Thyroid gland (tissue), 4 donors: ENCODE data around the gene SIRT3. TPM values are rescaled to one million over a fixed set of nuclear protein-coding genes. Genes with fewer than 3 reads are reported as not detected.

Experiments used
- DNase-seq, 2 donors: peaks; one replicate each; pipeline ENCODE4 v3.0.0-alpha.2; 2019
- H3K27ac ChIP-seq, 3 donors: fragments of 200-600 bp; sonication (generic); 1 replicate in 2 of 3; 2 replicates in 1 of 3; pipeline ENCODE4 v1.5.1; 2016 to 2019; ENCODE audit warnings: mild to moderate bottlenecking in 1 of 3, moderate library complexity in 1 of 3
- H3K27me3 ChIP-seq: fragments of 200-600 bp; sonication (generic); one replicate; pipeline ENCODE4 v1.5.1; 2019
- H3K36me3 ChIP-seq, 2 donors: fragments of 200-600 bp; sonication (generic); one replicate each; pipeline ENCODE4 v1.5.1; 2016 to 2019
- H3K4me1 ChIP-seq, 2 donors: fragments of 200-600 bp; sonication (generic); one replicate each; pipeline ENCODE4 v1.5.1; 2017 to 2019
- H3K4me3 ChIP-seq, 3 donors: fragments of 200-600 bp; sonication (generic); replicated peaks in 1 of 3; 1 replicate in 2 of 3; 2 replicates in 1 of 3; pipeline ENCODE4 v1.5.1; 2016; ENCODE audit warnings: mild to moderate bottlenecking in 1 of 3
- H3K9me3 ChIP-seq: fragments of 200-600 bp; sonication (generic); one replicate; pipeline ENCODE4 v1.5.1; 2017
- POLR2A ChIP-seq, 2 donors: fragments of 450-650 bp; IDR thresholded peaks; one replicate each; pipeline ENCODE4 v1.6.1; 2017; ENCODE audit warnings: antibody characterized with exemption in 2 of 2, mild to moderate bottlenecking in 2 of 2, moderate library complexity in 1 of 2
- WGBS, 2 donors: methylation state at CpG; one replicate each; pipeline ENCODE4 v1.1.5; 2017; 5-methylcytosine and 5-hydroxymethylcytosine counted together
- intact Hi-C: fragments of 100-400 bp; cut with DNase I; formaldehyde crosslinking; loops from one replicate; pipeline ENCODE4 v1.15.1; 2023
- total RNA-seq, 4 donors: library from RNA; depleted of rRNA; stranded (reverse); fragments of >200 nt; gene quantifications; one replicate each; pipeline ENCODE4 v1.2.3, GENCODE V29; 2016
- TF ChIP-seq, protein P1 (sequence below), 6 experiments: fragments of 200-600 bp in 3 of 6; fragments of 450-650 bp in 3 of 6; sonication (generic) in 3 of 6; IDR thresholded peaks; one replicate each; pipeline ENCODE4 v1.5.1; 2016 to 2019; ENCODE audit warnings: antibody characterized with exemption in 6 of 6, mild to moderate bottlenecking in 2 of 6, inconsistent platforms in 1 of 6, moderate library complexity in 1 of 6

Gene SIRT3
- total RNA-seq, 4 donors from 2014 or later, result 14.3 to 21.2 (median 17.0) TPM

DNA sequence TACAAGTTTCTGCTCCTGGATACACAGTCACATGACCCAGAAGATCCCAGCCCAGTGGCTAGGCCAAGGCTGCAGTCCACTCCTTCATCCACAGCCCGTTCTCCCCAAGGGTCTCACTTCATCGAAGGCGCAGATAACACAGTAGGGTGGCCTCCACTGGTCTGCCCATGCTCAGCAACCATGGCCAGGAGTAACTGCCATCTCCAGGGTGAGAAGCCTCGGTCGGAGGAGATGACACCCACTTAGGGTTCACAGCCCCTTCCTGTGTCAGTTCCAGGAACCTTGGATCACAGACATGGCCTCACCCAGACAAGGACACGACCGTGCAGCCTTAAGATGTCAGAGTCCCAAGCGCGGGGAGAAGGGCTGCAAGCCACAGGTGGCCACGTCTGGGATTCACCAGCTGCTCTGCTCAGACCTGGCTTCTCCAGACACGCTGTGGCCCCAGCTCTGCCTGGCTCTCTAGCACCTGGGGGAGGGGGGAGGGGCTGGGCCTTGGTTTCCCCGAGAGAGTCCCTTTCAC is 31.5 kb downstream of the SIRT3 start:
- no peak overlapping the region for H3K4me3 ChIP-seq
- WGBS, 2 donors, result 83 to 92% methylated on average over 3 to 9 of the region's 12 CpGs
- DNase-seq, result no peak
- intact Hi-C loops, result loop anchor here (5.0 to 10.0 kb wide), 5 partner anchors 33 to 300 kb away; partner anchors contain the start of genes B4GALNT4, PGGHG, PSMD13 and PTDSS2
- no peak for TF ChIP-seq POLR2A (IDR thresholded peaks at IDR 0.05)
- TF ChIP-seq, protein P1, sequence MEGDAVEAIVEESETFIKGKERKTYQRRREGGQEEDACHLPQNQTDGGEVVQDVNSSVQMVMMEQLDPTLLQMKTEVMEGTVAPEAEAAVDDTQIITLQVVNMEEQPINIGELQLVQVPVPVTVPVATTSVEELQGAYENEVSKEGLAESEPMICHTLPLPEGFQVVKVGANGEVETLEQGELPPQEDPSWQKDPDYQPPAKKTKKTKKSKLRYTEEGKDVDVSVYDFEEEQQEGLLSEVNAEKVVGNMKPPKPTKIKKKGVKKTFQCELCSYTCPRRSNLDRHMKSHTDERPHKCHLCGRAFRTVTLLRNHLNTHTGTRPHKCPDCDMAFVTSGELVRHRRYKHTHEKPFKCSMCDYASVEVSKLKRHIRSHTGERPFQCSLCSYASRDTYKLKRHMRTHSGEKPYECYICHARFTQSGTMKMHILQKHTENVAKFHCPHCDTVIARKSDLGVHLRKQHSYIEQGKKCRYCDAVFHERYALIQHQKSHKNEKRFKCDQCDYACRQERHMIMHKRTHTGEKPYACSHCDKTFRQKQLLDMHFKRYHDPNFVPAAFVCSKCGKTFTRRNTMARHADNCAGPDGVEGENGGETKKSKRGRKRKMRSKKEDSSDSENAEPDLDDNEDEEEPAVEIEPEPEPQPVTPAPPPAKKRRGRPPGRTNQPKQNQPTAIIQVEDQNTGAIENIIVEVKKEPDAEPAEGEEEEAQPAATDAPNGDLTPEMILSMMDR (IDR thresholded peaks at IDR 0.05), result no peak
- no peak overlapping the region for H3K27ac ChIP-seq
- H3K36me3 ChIP-seq, result peaks cover 10 to 16% of the 10 kb centered on the region in 2 donors
- H3K9me3 ChIP-seq, result no peaks in the 10 kb centered on the region
- H3K27me3 ChIP-seq, result no peaks in the 10 kb centered on the region
- peaks cover 15 to 22% of the 10 kb centered on the region in 2 donors for H3K4me1 ChIP-seq

DNA sequence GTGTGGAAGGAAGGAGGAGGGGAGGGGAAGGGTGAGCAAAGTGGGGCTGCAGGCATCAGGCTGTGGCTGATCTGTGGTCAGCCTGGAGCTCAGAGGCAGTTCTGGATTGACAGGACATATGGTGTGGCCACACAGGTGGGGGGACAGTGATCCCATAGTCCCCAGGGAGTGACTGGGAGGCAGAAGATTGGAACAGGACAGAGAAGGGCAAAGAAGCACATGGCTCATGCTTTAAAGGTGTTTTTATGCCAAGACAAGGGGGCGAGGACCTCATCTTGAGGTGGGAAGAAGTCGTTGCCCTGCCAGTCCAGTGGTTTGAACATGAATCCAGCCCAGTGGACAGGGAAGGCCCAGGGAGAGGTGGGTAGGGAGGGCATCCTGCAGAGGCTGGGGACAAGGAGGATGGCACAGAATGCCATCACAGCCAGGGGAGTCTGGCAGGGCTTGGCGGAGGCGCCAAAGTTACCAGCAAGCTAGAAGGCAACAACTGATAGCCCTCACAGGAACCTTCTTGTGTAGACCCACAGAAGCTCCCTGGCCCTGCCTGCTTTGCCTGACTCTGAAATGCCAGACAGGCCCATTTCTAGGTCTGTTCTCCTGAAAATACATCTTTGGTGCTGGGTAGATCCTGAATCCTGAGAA is 32.1 kb downstream of the SIRT3 start:
- H3K4me3 ChIP-seq, result no peak overlapping the region
- WGBS, 2 donors, result 94 to 95% methylated on average over 4 of the region's 4 CpGs
- H3K4me1 ChIP-seq, result peaks cover 9 to 16% of the 10 kb centered on the region in 2 donors
- no peak overlapping the region for H3K27ac ChIP-seq
- intact Hi-C loops, result loop anchor here (5.0 to 10.0 kb wide), 5 partner anchors 33 to 301 kb away; partner anchors contain the start of genes B4GALNT4, PGGHG, PSMD13 and PTDSS2
- H3K36me3 ChIP-seq, result peaks cover 10 to 16% of the 10 kb centered on the region in 2 donors
- H3K27me3 ChIP-seq, result no peaks in the 10 kb centered on the region
- TF ChIP-seq POLR2A (IDR thresholded peaks at IDR 0.05), result no peak
- TF ChIP-seq, protein P1 (IDR thresholded peaks at IDR 0.05), result no peak
- H3K9me3 ChIP-seq, result no peaks in the 10 kb centered on the region
- DNase-seq, result no peak

DNA sequence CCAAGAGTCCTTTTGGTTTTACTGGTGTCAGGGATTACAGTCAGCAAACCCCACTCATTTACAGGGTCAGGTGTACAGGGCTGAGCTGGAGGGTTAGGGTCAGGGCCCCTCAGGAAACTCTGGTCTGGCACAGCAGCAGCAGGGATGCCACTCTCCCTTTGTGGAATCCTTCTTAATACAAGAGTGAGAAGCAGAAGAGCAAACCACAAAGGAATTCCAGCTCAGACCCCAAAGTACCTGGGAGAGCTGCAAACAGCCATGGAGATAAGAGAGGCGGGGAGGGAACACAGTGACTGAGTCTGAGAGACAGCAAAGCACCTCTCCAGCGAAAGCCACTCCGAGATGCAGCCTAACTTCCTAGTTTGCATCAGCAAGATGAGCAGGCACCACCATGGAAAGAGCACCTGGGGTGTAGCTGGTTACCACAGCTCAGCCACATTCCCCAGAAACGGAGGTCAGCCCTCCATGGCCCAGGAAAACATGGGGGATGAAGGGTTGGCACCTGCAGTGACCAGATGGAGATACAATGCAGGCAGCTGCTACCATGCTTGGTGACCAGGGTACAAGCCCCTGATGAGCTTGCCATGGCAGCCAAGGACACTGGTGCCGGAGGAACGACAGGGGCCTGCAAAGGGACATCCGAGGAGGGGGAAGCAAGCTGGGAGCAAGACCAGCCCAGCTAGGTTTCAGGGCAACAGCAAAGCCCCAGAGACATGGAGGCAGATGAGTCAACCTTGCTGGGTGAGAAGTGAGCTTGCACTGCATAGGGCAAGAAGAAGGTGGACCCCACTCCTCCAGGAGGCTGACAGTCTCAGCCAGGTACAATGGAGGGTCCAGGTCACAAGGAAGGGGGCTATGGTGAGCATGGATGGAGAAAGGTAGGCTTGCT is 32.8 kb downstream of the SIRT3 start:
- WGBS, 2 donors, result 91 to 93% methylated on average over 7 of the region's 7 CpGs
- H3K27me3 ChIP-seq, result no peaks in the 10 kb centered on the region
- peaks cover 10 to 16% of the 10 kb centered on the region in 2 donors for H3K36me3 ChIP-seq
- intact Hi-C loops, result loop anchor here (5.0 to 10.0 kb wide), 5 partner anchors 34 to 302 kb away; partner anchors contain the start of genes B4GALNT4, PGGHG, PSMD13 and PTDSS2
- H3K4me3 ChIP-seq, result no peak overlapping the region
- H3K4me1 ChIP-seq, result peaks cover 9 to 15% of the 10 kb centered on the region in 2 donors
- no peaks in the 10 kb centered on the region for H3K9me3 ChIP-seq
- no peak for DNase-seq
- TF ChIP-seq, protein P1 (IDR thresholded peaks at IDR 0.05), result no peak
- no peak overlapping the region for H3K27ac ChIP-seq

DNA sequence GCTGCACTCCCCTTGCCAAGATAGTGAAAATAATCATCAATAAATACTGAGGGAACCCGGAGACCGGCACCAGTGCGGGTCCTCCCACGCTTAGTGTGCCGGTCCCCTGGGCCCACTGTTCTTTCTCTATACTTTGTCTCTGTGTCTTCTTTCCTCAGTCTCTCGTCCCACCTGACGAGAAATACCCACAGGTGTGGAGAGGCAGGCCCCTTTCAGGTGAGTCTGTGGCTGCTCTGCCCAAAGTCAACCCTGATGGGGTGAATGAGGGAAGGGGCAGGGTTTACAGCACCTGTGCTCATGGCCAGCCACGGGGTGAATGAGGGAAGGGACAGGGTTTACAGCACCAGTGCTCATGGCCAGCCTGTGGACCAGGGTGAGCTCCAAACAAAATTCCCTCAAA is 33.7 kb downstream of the SIRT3 start:
- 86 to 94% methylated on average over 8 of the region's 8 CpGs for WGBS, 2 donors
- TF ChIP-seq POLR2A (IDR thresholded peaks at IDR 0.05), result no peak
- TF ChIP-seq, protein P1 (IDR thresholded peaks at IDR 0.05), result no peak

More for the DNA sequence above, 33.7 kb downstream of the SIRT3 start:
- Histone ChIP-seq H3K4me1 (peaks cover 9 to 15% of the 10 kb centered on the region in 2 donors), H3K9me3 (no peaks in the 10 kb centered on the region), H3K27ac (no peak overlapping the region), H3K36me3 (peaks cover 10 to 16% of the 10 kb centered on the region in 2 donors), H3K27me3 (no peaks in the 10 kb centered on the region), H3K4me3 (no peak overlapping the region)
- DNase-seq, result no peak
- intact Hi-C loops, result loop anchor here (5.0 to 10.0 kb wide), 5 partner anchors 35 to 302 kb away; partner anchors contain the start of genes B4GALNT4, PGGHG, PSMD13 and PTDSS2
